ENCODE measurements around the gene SCFD2.

SCFD2 gene

DNA sequence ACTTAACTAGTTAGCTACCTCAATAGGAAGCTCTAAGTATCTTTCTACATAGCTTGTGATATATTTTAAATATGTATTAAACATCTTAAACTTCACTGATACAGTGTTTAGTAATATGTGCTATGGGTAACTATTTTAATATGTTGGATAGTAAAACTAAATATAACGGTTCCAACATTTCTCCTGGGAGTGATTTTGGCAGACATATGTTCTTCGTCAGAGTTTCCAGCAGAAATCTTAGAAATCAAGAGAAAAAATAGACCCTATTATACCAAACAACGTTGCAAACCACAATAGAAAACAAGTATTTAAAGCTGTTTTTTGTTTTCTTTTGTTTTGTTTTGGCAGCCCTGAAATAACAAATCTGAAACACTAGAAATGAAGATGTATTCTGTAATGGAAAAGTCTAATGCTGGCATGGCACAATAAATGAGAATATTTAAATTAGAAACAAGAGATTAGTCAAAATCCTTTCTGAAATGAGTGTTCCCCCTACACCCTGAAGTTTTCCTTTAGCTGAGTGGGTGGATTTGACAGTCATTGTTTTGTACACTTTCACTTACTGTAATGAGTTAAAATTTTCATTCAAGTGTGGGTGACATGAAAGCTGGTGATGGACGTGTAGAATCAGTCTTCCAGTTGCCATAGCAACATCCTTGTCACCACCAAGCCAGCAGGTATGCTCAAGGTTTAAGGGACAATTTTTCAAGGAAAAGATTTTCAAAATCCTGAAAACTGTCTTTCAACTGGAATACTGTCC, 233.5 kb downstream of the SCFD2 start:
- no peak for DNase-seq

- no peak for DNase-seq
Measured at GRCh38 chr4:53131562-53131925, 234.3 kb downstream of the SCFD2 start.

- DNase-seq = no peak
Measured at GRCh38 chr4:53130896-53131561, 234.8 kb downstream of the SCFD2 start.

DNA sequence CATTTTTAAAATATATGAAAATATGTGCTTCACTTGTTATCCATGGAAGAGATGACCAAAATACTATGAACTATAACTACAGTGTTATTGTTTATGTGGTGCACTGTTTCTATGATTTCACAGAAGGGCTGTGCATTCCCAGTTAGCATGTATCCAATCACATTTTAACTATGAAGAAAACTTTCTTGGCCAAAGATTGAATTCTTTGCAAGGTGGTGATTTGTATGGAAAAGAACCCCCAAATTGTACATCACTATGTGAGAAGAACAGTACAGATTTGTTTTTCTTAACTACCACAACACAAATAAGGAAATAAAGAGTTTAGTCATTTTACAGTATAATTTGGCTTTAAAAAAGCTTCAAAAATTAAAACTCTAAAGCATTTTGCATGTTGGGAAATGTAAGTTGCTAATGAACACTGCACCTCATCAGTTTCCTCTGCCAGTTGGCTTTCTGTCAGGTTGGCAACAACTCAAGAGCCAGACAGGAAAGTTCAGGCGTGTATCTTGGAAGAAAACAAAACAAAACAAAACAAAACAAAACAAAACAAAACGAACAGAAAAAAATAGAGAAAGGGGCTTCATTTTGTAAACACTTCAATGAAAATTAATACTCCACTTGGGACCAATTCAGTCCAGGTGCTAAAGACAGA, 237.0 kb downstream of the SCFD2 start:
- DNase-seq = peak; percentile 68

DNA sequence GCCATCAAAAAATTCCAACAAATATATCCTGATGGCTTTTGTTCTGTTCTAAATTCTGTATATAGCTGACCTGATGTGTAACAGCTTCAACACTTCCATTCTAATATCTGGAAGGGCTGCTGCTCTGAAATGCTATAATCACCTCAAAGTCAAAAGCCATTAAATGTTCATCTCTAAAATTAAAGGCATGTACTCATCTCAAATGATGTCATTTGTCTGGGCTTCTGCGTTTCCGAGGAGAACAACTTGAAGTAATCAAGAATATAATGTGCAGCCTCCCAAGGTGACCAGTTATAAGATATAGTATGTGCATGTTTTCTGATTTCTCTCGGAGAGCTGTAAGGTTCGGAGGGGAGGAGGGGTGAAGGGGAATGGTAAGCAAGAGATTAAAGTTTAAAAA, 237.6 kb downstream of the SCFD2 start:
- no peak for DNase-seq

- no peak for DNase-seq
Measured at GRCh38 chr4:53127365-53127764, 238.5 kb downstream of the SCFD2 start.

GRCh38 chr4:53126099-53126498, 239.8 kb downstream of the SCFD2 start:
- DNase-seq = no peak

- DNase-seq = no peak
Measured at GRCh38 chr4:53123819-53124218, 242.0 kb downstream of the SCFD2 start.

DNA sequence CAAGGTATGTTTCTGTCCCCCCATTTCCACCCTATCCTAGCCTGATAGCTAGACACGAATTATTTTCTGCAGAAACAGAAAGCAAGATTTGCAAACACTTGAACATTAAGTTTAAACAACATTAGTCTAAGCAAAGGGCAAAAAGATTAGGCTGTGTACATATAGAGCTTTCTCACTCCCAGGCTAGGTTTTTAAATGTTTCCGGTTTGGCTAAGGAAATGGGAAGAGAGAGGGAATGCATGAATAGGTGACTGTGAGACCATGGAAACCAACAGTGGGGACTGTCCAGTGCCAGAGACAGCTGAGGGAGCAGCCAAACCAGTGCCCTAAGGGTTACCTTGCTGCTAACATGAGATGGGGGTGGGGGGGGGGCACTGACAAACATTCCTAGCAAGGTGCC, 242.7 kb downstream of the SCFD2 start:
- no peak for DNase-seq

DNA sequence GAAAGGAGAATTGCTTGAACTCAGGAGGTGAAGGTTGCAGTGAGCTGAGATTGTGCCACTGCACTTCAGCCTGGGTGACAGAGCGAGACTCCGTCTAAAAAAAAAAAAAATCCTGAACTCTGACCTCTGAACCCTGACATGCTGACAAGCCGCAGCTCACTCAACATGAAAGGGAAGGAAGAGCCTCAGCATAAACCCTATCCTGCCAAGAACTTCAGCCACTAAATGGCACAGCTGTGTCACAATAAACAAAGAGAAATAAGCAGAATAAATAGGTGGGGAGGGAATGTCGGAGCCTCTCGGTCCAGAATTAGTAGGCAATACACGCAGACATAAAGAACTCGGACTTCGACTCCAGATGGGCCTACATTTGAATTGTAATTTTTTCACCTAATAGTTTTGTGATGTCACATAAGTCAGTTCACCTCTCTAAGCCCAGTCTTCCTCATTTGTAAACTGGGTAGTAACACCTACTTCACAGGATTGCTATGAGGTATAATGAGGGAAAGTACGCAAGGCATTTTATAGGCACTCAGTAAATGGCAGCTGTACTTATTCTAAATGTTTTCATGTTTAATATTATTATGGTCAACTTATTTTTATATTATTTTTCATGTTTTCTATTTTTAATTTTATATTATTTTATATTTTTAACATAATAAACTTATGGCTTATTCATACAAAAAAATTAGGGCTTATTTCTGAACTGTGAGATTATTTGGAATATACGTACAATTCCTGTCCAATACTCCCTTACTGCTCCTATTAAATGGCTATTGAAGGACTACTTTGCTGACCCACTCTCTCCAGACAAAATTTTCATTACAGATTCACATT, 243.4 kb downstream of the SCFD2 start:
- DNase-seq = no peak

- no peak for DNase-seq
Measured at GRCh38 chr4:53121264-53121865, 244.5 kb downstream of the SCFD2 start.

DNA sequence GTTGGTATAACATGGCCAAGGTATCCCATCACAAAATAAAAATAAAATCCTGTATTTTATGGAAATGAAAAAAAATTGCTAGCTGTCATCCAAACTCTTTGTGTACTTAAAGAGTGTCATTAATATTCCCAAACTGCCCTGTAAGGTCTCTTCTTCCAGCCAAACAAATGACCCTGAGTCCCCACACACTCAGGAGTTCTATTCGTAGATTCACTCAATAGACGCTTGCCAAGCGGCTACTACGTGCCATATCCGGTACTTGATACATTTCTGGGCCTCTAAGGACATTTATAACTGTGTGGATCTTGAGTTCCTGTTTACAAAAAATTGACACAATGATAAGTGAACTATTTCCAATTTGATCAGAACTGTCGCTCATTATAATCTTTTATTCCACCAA, 245.1 kb downstream of the SCFD2 start:
- DNase-seq = no peak

DNA sequence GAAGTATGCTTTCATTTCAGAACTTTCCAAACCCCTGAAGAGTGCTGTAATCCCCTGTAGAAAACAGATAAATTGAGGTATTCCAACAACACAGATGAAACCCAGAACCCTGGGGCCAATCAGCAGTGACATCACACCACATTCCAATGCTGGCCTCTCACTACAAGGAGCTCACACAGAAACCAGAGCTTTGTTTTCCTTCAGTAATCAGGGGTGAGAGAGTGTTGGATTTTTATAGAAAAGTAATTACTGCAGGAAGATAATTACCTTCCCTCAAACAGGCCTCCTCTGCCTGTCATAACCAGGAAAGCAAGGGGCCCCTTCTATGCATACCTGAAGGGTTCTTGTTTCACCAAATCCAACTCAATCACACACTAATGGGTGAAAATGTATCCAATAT, 246.2 kb downstream of the SCFD2 start:
- DNase-seq = no peak

DNA sequence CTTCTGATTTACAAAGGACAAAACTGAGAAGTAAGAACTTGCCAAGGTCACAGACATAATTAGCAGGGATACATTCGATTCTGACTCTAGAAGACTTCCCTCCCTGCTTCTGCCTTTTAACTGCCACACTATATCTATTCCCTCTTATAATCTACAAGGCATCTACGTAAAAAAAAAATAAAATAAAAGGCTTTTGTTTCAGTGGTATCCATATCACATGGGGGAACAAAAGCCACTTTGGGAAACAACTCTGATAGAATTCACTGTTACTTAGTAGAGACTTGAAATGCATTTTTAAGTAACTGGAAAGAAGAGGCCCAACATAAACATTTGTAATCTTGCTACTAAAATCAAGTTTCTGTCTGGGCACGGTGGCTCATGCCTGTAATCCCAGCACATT, 247.2 kb downstream of the SCFD2 start:
- no peak for DNase-seq

DNA sequence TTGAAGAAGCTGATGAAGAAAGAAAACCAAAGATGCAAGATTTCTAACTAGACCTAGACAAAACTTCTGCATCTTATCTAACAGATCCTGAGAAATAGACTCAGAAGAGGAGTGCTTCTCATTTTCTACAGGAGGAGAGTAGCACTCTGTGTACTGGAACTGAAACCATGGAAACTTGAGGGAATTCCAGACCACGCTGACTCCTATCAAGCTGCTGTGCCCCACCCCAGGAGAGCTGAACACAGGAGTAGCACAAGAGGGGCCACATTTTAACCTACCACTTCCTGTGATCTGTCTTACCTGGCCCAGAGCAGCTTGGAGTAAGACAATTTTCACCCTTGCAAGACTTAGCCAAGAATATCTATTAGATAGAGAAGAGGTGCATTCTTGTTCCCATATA, 248.9 kb downstream of the SCFD2 start:
- DNase-seq = no peak

DNA sequence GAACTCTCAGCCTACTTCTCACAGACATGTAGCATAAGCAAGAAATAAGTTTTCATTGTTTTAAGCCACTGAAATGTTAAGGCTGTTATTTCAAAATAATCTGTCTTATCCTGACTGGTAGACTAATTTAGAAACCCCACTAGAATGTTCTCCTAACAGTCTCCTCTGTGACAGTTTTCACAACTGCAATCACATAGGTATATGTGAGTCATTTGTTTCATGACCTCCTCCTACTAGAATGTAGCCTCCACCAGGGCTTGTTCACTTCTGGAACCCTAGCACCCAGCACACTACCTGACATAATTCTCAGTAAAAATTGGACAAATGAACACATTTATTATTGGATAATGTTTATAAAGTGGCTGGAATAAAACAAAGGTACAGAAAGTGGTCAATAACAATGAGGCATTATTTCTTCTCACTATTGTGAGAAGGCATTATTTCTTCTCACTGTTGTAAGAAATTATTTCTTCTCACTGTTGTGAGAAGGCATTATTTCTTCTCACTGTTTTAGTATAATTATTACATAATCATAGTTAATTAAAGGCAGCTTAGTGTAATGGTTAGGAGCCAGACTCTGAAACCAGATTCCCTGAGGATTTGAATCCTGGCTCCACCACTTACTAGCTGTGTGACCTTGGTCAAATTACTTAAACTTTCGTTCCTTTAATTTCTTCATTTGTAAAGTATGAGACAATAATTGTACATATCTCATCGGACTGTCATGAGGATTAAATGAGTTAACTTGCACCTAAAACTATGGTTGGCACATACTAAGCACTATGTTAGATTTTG, 252.2 kb downstream of the SCFD2 start:
- DNase-seq = no peak

- DNase-seq = no peak
Measured at GRCh38 chr4:53105313-53105712, 260.5 kb downstream of the SCFD2 start.

DNA sequence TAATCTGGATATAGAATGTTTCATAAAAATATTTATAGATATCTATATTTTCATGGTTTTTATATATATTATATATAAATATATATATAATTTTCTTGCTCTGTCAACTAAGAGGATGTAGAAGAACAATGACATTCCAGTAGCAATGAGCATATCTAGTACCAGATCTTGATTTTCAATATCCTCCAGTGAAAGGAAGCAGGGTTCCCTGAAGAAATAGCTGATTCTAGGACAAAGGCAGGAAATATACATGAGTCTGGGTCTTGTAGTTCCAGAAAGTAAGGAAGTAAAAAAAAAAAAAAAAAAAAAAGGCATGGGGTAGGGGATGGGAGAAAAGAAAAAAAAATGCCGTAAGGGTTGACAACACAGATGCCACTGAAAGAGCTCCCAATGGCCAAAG, 262.4 kb downstream of the SCFD2 start:
- DNase-seq = no peak

- no peak for DNase-seq
Measured at GRCh38 chr4:53101191-53101581, 264.7 kb downstream of the SCFD2 start.

DNA sequence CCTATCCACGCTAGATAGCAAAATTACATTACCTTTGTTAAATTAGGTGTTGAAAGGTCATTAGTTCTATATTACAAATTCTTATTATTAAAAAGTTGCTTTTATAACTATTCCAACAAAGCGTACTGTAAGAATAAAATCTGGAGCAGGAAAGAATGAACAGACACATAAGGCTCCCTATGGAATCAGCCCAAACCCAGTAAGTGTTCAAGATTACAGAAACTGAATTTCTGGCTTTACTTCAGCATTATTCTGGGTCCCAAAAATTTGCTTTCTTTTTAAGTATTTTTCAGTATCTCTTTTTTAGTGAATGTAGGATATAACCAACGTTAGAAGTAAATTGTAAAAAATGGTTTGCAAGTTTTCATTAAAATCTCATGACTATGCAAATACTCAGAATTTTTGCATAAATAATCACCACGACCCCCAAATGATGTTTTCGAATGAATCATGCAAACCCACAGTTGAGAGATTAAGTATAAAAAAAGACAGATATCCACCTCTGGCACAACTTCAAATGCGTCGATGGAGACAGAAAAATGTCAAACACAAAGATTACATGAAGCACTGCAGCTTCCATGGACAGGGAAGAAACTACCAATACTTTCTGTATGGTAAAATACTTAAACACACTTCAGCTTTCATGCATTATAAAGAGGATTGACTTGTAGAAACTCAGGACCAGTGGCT, 265.2 kb downstream of the SCFD2 start:
- no peak for DNase-seq

- DNase-seq = no peak
Measured at GRCh38 chr4:53098681-53099121, 267.2 kb downstream of the SCFD2 start.

Measured in left hindlimb (tissue), 1 donor.